ENCODE results near the gene PCA3. TPM values are rescaled to one million over a fixed set of nuclear protein-coding genes. Genes with fewer than 3 reads are reported as not detected.
"Not testable (repeated sequence)": the region's sequence is repeated elsewhere in the genome, so short reads cannot be mapped to it uniquely, and the experiment has no call there.

PCA3 gene
- total and polyA plus RNA-seq, 2 donors (not counting 1 experiment from before 2014, with no cell fraction given) = 0.09 TPM; not detected in 1

DNA sequence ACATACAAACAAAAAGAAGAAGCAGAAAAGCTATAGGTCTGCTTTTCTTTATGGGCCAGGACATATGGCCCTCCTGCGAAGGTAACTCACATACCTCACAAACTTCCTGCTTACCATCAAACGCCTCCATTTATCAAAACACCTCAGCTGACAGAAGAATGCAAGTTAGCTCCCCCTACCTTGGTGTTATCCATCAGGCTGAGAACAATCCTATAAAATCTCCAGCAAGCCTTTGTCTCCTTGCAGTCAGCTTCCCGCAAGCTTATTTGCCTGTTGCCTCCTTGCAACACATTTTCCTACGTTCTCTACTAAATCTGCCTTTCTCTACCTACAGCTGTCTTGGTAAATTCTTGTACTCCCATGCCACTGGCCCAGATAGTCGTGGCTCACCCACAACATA, 22.7 kb upstream of the PCA3 start:
- Mint-ChIP-seq H3K9me3 (ENCODE audit: insufficient read depth) (peaks cover 11% of the 10 kb centered on the region), H3K4me3 (no peak overlapping the region), H3K27ac (no peak overlapping the region), H3K4me1 (no peaks in the 10 kb centered on the region), H3K27me3 (peaks cover 26% of the 10 kb centered on the region)
- Histone ChIP-seq H3K27ac (ENCODE audit: low read length in 2 of 2) (no peak overlapping the region), H3K27me3 (replicated peaks in 1 of 4; ENCODE audit: control extremely low read depth in 1 of 4, control insufficient read depth in 3 of 4, insufficient read depth in 4 of 4, low read length in 3 of 4) (no peaks in the 10 kb centered on the region), H3K9ac (ENCODE audit: low read length) (no peak overlapping the region), H3K4me3 (ENCODE audit: control extremely low read depth in 1 of 5, extremely low read depth in 1 of 5, insufficient read depth in 1 of 5, low read depth in 2 of 5, low read length in 4 of 5) (no peak overlapping the region), H3K9me3 (ENCODE audit: control extremely low read depth in 1 of 3, control insufficient read depth in 2 of 3, insufficient read depth in 1 of 3, low read length in 2 of 3) (peaks cover 4 to 13% (median 5%) of the 10 kb centered on the region in 3 donors), H4K20me1 (ENCODE audit: control insufficient read depth, insufficient read depth, low read length, poor library complexity, severe bottlenecking) (no peaks in the 10 kb centered on the region), H2AFZ (ENCODE audit: insufficient read depth, low read depth, low read length, poor library complexity, severe bottlenecking) (no peak overlapping the region), H3K4me2 (replicated peaks; ENCODE audit: low read depth, low read length, poor library complexity, severe bottlenecking) (no peak overlapping the region), H3K4me1 (ENCODE audit: control insufficient read depth in 2 of 2, insufficient read depth in 2 of 2, low read length in 2 of 2) (no peaks in the 10 kb centered on the region), H3K36me3 (replicated peaks in 1 of 2; ENCODE audit: control extremely low read depth in 1 of 2, control insufficient read depth in 1 of 2, extremely low read depth in 1 of 2, insufficient read depth in 2 of 2, low read length in 1 of 2) (no peaks in the 10 kb centered on the region), H3K79me2 (ENCODE audit: control insufficient read depth, insufficient read depth, low read length) (no peaks in the 10 kb centered on the region)
- ATAC-seq (ENCODE audit: low read depth) = no peak
- POLR2A ChIA-PET = no interaction called here
- WGBS (ENCODE audit: insufficient coverage) = 87% methylated on average over 4 of the region's 5 CpGs
- intact Hi-C loops (cut with micrococcal nuclease) = no loop called here
- no peak for DNase-seq
- CTCF ChIA-PET = no interaction called here
- TF ChIP-seq, protein P1, sequence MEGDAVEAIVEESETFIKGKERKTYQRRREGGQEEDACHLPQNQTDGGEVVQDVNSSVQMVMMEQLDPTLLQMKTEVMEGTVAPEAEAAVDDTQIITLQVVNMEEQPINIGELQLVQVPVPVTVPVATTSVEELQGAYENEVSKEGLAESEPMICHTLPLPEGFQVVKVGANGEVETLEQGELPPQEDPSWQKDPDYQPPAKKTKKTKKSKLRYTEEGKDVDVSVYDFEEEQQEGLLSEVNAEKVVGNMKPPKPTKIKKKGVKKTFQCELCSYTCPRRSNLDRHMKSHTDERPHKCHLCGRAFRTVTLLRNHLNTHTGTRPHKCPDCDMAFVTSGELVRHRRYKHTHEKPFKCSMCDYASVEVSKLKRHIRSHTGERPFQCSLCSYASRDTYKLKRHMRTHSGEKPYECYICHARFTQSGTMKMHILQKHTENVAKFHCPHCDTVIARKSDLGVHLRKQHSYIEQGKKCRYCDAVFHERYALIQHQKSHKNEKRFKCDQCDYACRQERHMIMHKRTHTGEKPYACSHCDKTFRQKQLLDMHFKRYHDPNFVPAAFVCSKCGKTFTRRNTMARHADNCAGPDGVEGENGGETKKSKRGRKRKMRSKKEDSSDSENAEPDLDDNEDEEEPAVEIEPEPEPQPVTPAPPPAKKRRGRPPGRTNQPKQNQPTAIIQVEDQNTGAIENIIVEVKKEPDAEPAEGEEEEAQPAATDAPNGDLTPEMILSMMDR (IDR thresholded peaks at IDR 0.05) = no peak
- TF ChIP-seq EZH2 (IDR thresholded peaks at IDR 0.05; ENCODE audit: borderline replicate concordance, insufficient read depth, low read depth, low read length, poor library complexity, severe bottlenecking) = no peak

DNA sequence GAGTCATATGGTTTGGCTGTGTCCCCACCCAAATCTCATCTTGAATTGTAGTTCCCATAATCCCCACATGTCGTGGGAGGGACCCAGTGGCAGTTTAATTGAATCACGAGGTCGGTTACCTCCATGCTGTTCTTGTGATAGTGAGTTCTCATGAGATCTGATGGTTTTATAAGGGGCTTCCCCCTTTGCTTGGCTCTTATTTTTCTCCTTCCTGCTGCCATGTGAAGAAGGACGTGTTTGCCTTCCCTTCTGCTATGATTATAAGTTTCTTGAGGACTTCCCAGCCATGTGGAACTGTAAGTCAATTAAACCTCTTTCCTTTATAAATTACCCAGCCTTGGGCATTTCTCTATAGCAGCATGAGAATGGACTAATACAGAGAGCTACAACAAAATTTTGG, 21.3 kb upstream of the PCA3 start:
- DNase-seq; H3K36me3 ChIP-seq (replicated peaks in 1 of 2; ENCODE audit: control extremely low read depth in 1 of 2, control insufficient read depth in 1 of 2, extremely low read depth in 1 of 2, insufficient read depth in 2 of 2, low read length in 1 of 2); H3K4me1 ChIP-seq (ENCODE audit: control insufficient read depth in 2 of 2, insufficient read depth in 2 of 2, low read length in 2 of 2); H3K27ac Mint-ChIP-seq; H3K79me2 ChIP-seq (ENCODE audit: control insufficient read depth, insufficient read depth, low read length); intact Hi-C loops (cut with micrococcal nuclease); POLR2A ChIA-PET; H3K4me1 Mint-ChIP-seq; H2AFZ ChIP-seq (ENCODE audit: insufficient read depth, low read depth, low read length, poor library complexity, severe bottlenecking); H4K20me1 ChIP-seq (ENCODE audit: control insufficient read depth, insufficient read depth, low read length, poor library complexity, severe bottlenecking); H3K27me3 ChIP-seq (replicated peaks in 1 of 4; ENCODE audit: control extremely low read depth in 1 of 4, control insufficient read depth in 3 of 4, insufficient read depth in 4 of 4, low read length in 3 of 4); H3K27ac ChIP-seq (ENCODE audit: low read length in 2 of 2); H3K4me2 ChIP-seq (replicated peaks; ENCODE audit: low read depth, low read length, poor library complexity, severe bottlenecking); H3K9ac ChIP-seq (ENCODE audit: low read length); H3K4me3 Mint-ChIP-seq; H3K4me3 ChIP-seq (ENCODE audit: control extremely low read depth in 1 of 5, extremely low read depth in 1 of 5, insufficient read depth in 1 of 5, low read depth in 2 of 5, low read length in 4 of 5); CTCF ChIA-PET; ATAC-seq (ENCODE audit: low read depth): not testable (repeated sequence)
- H3K27me3 Mint-ChIP-seq = peaks cover 24% of the 10 kb centered on the region
- peaks cover 4 to 13% (median 5%) of the 10 kb centered on the region in 3 donors for H3K9me3 ChIP-seq (ENCODE audit: control extremely low read depth in 1 of 3, control insufficient read depth in 2 of 3, insufficient read depth in 1 of 3, low read length in 2 of 3)
- no CpG with 5 or more reads among the region's 4 CpGs for WGBS (ENCODE audit: insufficient coverage)
- peaks cover 11% of the 10 kb centered on the region for H3K9me3 Mint-ChIP-seq (ENCODE audit: insufficient read depth)

Data from B cell (primary cell).